SH-SY5Y (cell line): Measurements from ENCODE around the gene MMAB.
A peak's percentile ranks its signal among the peaks of the same experiment; 100 is the strongest.

Experiments used
- GATA2 ChIP-seq: IDR thresholded peaks from 2 replicates; pipeline ENCODE4 v1.6.1; 2011; ENCODE audit warnings: mild to moderate bottlenecking, low read depth, low read length
- GATA3 ChIP-seq: IDR thresholded peaks from 2 replicates; pipeline ENCODE4 v1.6.1; 2011; ENCODE audit warnings: low read depth, mild to moderate bottlenecking, low read length, moderate library complexity

MMAB gene

GRCh38 chr12:109607618-109608017 lies 34.3 kb upstream of the MMAB start:
- no peak for TF ChIP-seq GATA2
- no peak for TF ChIP-seq GATA3

- TF ChIP-seq GATA3, result no peak
- peak; percentile 90 for TF ChIP-seq GATA2
Measured at GRCh38 chr12:109606320-109607028, 33.2 kb upstream of the MMAB start.

GRCh38 chr12:109605599-109606228 lies 32.4 kb upstream of the MMAB start:
- TF ChIP-seq GATA3 (no peak), GATA2 (no peak)

- no peak for TF ChIP-seq GATA3
- no peak for TF ChIP-seq GATA2
Measured at GRCh38 chr12:109605016-109605415, 31.7 kb upstream of the MMAB start.

- TF ChIP-seq GATA3 (no peak), GATA2 (0 out of 2 replicates have a peak, but pooled peaks have one; percentile 13)
Measured at GRCh38 chr12:109604132-109604585, 30.9 kb upstream of the MMAB start.

- no peak for TF ChIP-seq GATA3
Measured at GRCh38 chr12:109601557-109601956, 28.3 kb upstream of the MMAB start.

GRCh38 chr12:109600995-109601394 lies 27.7 kb upstream of the MMAB start:
- TF ChIP-seq GATA2 (no peak), GATA3 (no peak)

GRCh38 chr12:109600481-109600880 lies 27.2 kb upstream of the MMAB start:
- TF ChIP-seq GATA3, result no peak
- no peak for TF ChIP-seq GATA2

GRCh38 chr12:109599087-109599486 lies 25.8 kb upstream of the MMAB start:
- TF ChIP-seq GATA2, result no peak
- no peak for TF ChIP-seq GATA3

GRCh38 chr12:109598428-109598854 lies 25.1 kb upstream of the MMAB start:
- TF ChIP-seq GATA3 (no peak), GATA2 (no peak)

GRCh38 chr12:109597795-109598427 lies 24.6 kb upstream of the MMAB start:
- TF ChIP-seq GATA2 (no peak), GATA3 (no peak)

- TF ChIP-seq GATA3 (no peak), GATA2 (no peak)
Measured at GRCh38 chr12:109597414-109597794, 24.1 kb upstream of the MMAB start.

- TF ChIP-seq GATA3 (no peak), GATA2 (no peak)
Measured at GRCh38 chr12:109596418-109597244, 23.3 kb upstream of the MMAB start.

- TF ChIP-seq GATA2 (no peak), GATA3 (no peak)
Measured at GRCh38 chr12:109595321-109595902, 22.1 kb upstream of the MMAB start.
